ENCODE data around the gene MCM9. TPM values are rescaled to one million over a fixed set of nuclear protein-coding genes. Genes with fewer than 3 reads are reported as not detected.
A peak's percentile ranks its signal among the peaks of the same experiment; 100 is the strongest.

The MCM9 gene
- total and polyA plus RNA-seq, 12 donors = 3.1 to 20.5 (median 14.5) TPM

- Histone ChIP-seq H3K9me3 (replicated peaks in 1 of 3) (no peaks in the 10 kb centered on the region), H3K36me3 (replicated peaks in 1 of 2) (no peaks in the 10 kb centered on the region), H3K27ac (peak overlapping the region in 1 of 5 donors; percentile 95), H3K27me3 (no peaks in the 10 kb centered on the region), H3K4me3 (no peak overlapping the region), H3K4me1 (replicated peaks in 1 of 2) (peaks cover 11 to 33% of the 10 kb centered on the region in 2 donors)
- no peak for DNase-seq
- 87 to 93% (median 90%) methylated on average over 5 of the region's 5 CpGs for WGBS, 4 donors
- intact Hi-C loops (cut with DNase I) = no loop called here
- TF ChIP-seq CTCF (IDR thresholded peaks at IDR 0.05) = no peak
- no peak for TF ChIP-seq POLR2A (IDR thresholded peaks at IDR 0.05)
These were observed 43.8 kb downstream of the MCM9 start for GRCh38 chr6:118890997-118891790.

- peaks cover 6 to 22% of the 10 kb centered on the region in 2 donors for H3K4me1 ChIP-seq (replicated peaks in 1 of 2)
- no peak overlapping the region for H3K27ac ChIP-seq
- DNase-seq = no peak
- H3K36me3 ChIP-seq (replicated peaks in 1 of 2) = no peaks in the 10 kb centered on the region
- WGBS, 4 donors = 90 to 99% (median 93%) methylated on average over 4 of the region's 4 CpGs
- H3K9me3 ChIP-seq (replicated peaks in 1 of 3) = no peaks in the 10 kb centered on the region
- intact Hi-C loops (cut with DNase I) = no loop called here
- H3K4me3 ChIP-seq = no peak overlapping the region
- TF ChIP-seq CTCF (IDR thresholded peaks at IDR 0.05) = no peak
- TF ChIP-seq POLR2A (IDR thresholded peaks at IDR 0.05) = no peak
- no peaks in the 10 kb centered on the region for H3K27me3 ChIP-seq
These were observed 45.8 kb downstream of the MCM9 start for GRCh38 chr6:118889163-118889562.

GRCh38 chr6:118886641-118887040 is 48.3 kb downstream of the MCM9 start:
- DNase-seq = peak in 5 of 7 donors; percentile 33 to 52 (median 38)
- peak overlapping the region in 2 of 5 donors; percentile 0 to 18 for H3K27ac ChIP-seq
- H3K4me3 ChIP-seq = no peak overlapping the region
- intact Hi-C loops (cut with DNase I) = no loop called here
- peaks cover 0 to 12% of the 10 kb centered on the region in 2 donors for H3K4me1 ChIP-seq (replicated peaks in 1 of 2)
- WGBS, 4 donors = 63 to 67% (median 63%) methylated on average over 6 of the region's 6 CpGs
- H3K27me3 ChIP-seq = no peaks in the 10 kb centered on the region
- TF ChIP-seq CTCF (IDR thresholded peaks at IDR 0.05) = no peak
- no peak for TF ChIP-seq POLR2A (IDR thresholded peaks at IDR 0.05)
- no peaks in the 10 kb centered on the region for H3K36me3 ChIP-seq (replicated peaks in 1 of 2)
- no peaks in the 10 kb centered on the region for H3K9me3 ChIP-seq (replicated peaks in 1 of 3)

- H3K36me3 ChIP-seq (replicated peaks in 1 of 2) = no peaks in the 10 kb centered on the region
- intact Hi-C loops (cut with DNase I) = no loop called here
- no peaks in the 10 kb centered on the region for H3K9me3 ChIP-seq (replicated peaks in 1 of 3)
- no peak for TF ChIP-seq POLR2A (IDR thresholded peaks at IDR 0.05)
- no peak for TF ChIP-seq CTCF (IDR thresholded peaks at IDR 0.05)
- no peak overlapping the region for H3K27ac ChIP-seq
- H3K4me1 ChIP-seq (replicated peaks in 1 of 2) = peaks cover 0 to 4% of the 10 kb centered on the region in 2 donors
- H3K4me3 ChIP-seq = no peak overlapping the region
- no peak for DNase-seq
- H3K27me3 ChIP-seq = no peaks in the 10 kb centered on the region
- 77 to 86% (median 82%) methylated on average over 4 of the region's 4 CpGs for WGBS, 4 donors
These were observed 52.5 kb downstream of the MCM9 start for GRCh38 chr6:118882314-118882905.

Measured in adrenal gland (tissue), 12 donors.